H9 (cell line): ENCODE results near the gene ARHGAP30. TPM values are rescaled to one million over a fixed set of nuclear protein-coding genes. Genes with fewer than 3 reads are reported as not detected.

ENCODE experiments used
- DNase-seq: peaks from one replicate; pipeline ENCODE4 v3.0.0-alpha.2; 2017
- H2AFZ ChIP-seq: one replicate; pipeline ENCODE4 v1.6.1; 2013; ENCODE audit warnings: mild to moderate bottlenecking, low read length, control low read depth, moderate library complexity
- H2AK5ac ChIP-seq: 2 replicates; pipeline ENCODE4 v1.6.1; 2013; ENCODE audit warnings: low read length, control low read depth, mixed read lengths; ENCODE audit not compliant: insufficient read length
- H2BK120ac ChIP-seq: one replicate; pipeline ENCODE4 v1.6.1; 2013; ENCODE audit warnings: low read depth, mild to moderate bottlenecking, low read length, control low read depth, inconsistent platforms; ENCODE audit not compliant: poor library complexity, severe bottlenecking
- H2BK12ac ChIP-seq: 2 replicates; pipeline ENCODE4 v1.6.1; 2013; ENCODE audit warnings: low read length, control low read depth, mixed read lengths, low read depth; ENCODE audit not compliant: insufficient read length
- H2BK15ac ChIP-seq: 2 replicates; pipeline ENCODE4 v1.6.1; 2013; ENCODE audit warnings: low read depth, low read length, control low read depth
- H2BK20ac ChIP-seq: one replicate; pipeline ENCODE4 v1.6.1; 2013; ENCODE audit warnings: low read depth, mild to moderate bottlenecking, low read length, control low read depth, inconsistent platforms; ENCODE audit not compliant: poor library complexity, severe bottlenecking
- H2BK5ac ChIP-seq: 2 replicates; pipeline ENCODE4 v1.6.1; 2013; ENCODE audit warnings: low read length, control low read depth, mixed read lengths; ENCODE audit not compliant: insufficient read length
- H3K14ac ChIP-seq: 2 replicates; pipeline ENCODE4 v1.6.1; 2013; ENCODE audit warnings: low read length, control low read depth; ENCODE audit not compliant: insufficient read depth
- H3K18ac ChIP-seq: 2 replicates; pipeline ENCODE4 v1.6.1; 2013; ENCODE audit warnings: low read depth, mild to moderate bottlenecking, mixed read lengths, low read length, control low read depth; ENCODE audit not compliant: insufficient read length
- H3K23ac ChIP-seq: 2 replicates; pipeline ENCODE4 v1.6.1; 2013; ENCODE audit warnings: low read length, control low read depth, mixed read lengths, low read depth; ENCODE audit not compliant: insufficient read length
- H3K23me2 ChIP-seq: 2 replicates; pipeline ENCODE4 v1.6.1; 2013; ENCODE audit warnings: low read depth, mild to moderate bottlenecking, mixed read lengths, low read length, control low read depth; ENCODE audit not compliant: insufficient read length, poor library complexity, severe bottlenecking
- H3K27ac ChIP-seq: 2 replicates; pipeline ENCODE4 v1.5.1; 2013; ENCODE audit warnings: low read length, control low read depth, mixed read lengths, low read depth; ENCODE audit not compliant: insufficient read length
- H3K27me3 ChIP-seq: 2 replicates; pipeline ENCODE4 v1.6.1; 2013; ENCODE audit warnings: low read length, control low read depth, inconsistent platforms; ENCODE audit not compliant: insufficient read depth
- H3K4ac ChIP-seq: 2 replicates; pipeline ENCODE4 v1.6.1; 2013; ENCODE audit warnings: low read depth, mild to moderate bottlenecking, control low read depth, inconsistent platforms, low read length, moderate library complexity
- H3K4me1 ChIP-seq: 2 replicates; pipeline ENCODE4 v1.6.1; 2013; ENCODE audit warnings: low read length, control low read depth, inconsistent platforms; ENCODE audit not compliant: insufficient read depth
- H3K4me2 ChIP-seq: 2 replicates; pipeline ENCODE4 v1.6.1; 2013; ENCODE audit warnings: low read length, control low read depth, mixed read lengths; ENCODE audit not compliant: insufficient read length, insufficient read depth
- H3K56ac ChIP-seq: 2 replicates; pipeline ENCODE4 v1.6.1; 2013; ENCODE audit warnings: low read depth, mild to moderate bottlenecking, mixed read lengths, low read length, control low read depth; ENCODE audit not compliant: insufficient read length
- H3K79me1 ChIP-seq: 2 replicates; pipeline ENCODE4 v1.6.1; 2013; ENCODE audit warnings: low read depth, mild to moderate bottlenecking, moderate library complexity, low read length, control low read depth, inconsistent platforms; ENCODE audit not compliant: insufficient read depth, poor library complexity, severe bottlenecking
- H3K79me2 ChIP-seq: 2 replicates; pipeline ENCODE4 v1.6.1; 2013; ENCODE audit warnings: low read length, control low read depth, inconsistent platforms; ENCODE audit not compliant: insufficient read depth
- H3K9ac ChIP-seq: 2 replicates; pipeline ENCODE4 v1.6.1; 2013; ENCODE audit warnings: low read length, control low read depth, mixed read lengths; ENCODE audit not compliant: insufficient read length; ENCODE audit errors: extremely low read depth
- H3K9me3 ChIP-seq: one replicate; pipeline ENCODE4 v1.6.1; 2013; ENCODE audit warnings: low read depth, low read length, inconsistent platforms; ENCODE audit not compliant: control insufficient read depth
- H3T11ph ChIP-seq: one replicate; pipeline ENCODE4 v1.6.1; 2013; ENCODE audit warnings: mild to moderate bottlenecking, low read length, control low read depth, inconsistent platforms
- H4K20me1 ChIP-seq: one replicate; pipeline ENCODE4 v1.6.1; 2013; ENCODE audit not compliant: control insufficient read depth, insufficient read length, insufficient read depth
- H4K5ac ChIP-seq: 2 replicates; pipeline ENCODE4 v1.6.1; 2013; ENCODE audit warnings: low read depth, mild to moderate bottlenecking, mixed read lengths, low read length, control low read depth; ENCODE audit not compliant: insufficient read length
- H4K8ac ChIP-seq: replicated peaks from 2 replicates; pipeline ENCODE4 v1.6.1; 2013; ENCODE audit warnings: low read length, control low read depth, mixed read lengths, low read depth; ENCODE audit not compliant: insufficient read length
- H4K91ac ChIP-seq: 2 replicates; pipeline ENCODE4 v1.6.1; 2013; ENCODE audit warnings: low read depth, mild to moderate bottlenecking, moderate library complexity, mixed read lengths, low read length, control low read depth; ENCODE audit not compliant: insufficient read length
- H3K27ac Mint-ChIP-seq, 3 experiments: 2 replicates in 2 of 3; 3 replicates in 1 of 3; pipeline ENCODE4 v1.8.0; 2020 to 2021; ENCODE audit warnings: mixed read lengths in 3 of 3, mild to moderate bottlenecking in 1 of 3, moderate library complexity in 1 of 3
- H3K27me3 Mint-ChIP-seq: 2 replicates; pipeline ENCODE4 v1.8.0; 2021; ENCODE audit warnings: low read depth, mild to moderate bottlenecking, moderate library complexity, mixed read lengths
- H3K36me3 Mint-ChIP-seq, 3 experiments: 2 replicates in 2 of 3; 3 replicates in 1 of 3; pipeline ENCODE4 v1.8.0; 2020 to 2021; ENCODE audit warnings: low read depth in 3 of 3, mixed read lengths in 3 of 3; ENCODE audit not compliant: insufficient read depth in 1 of 3
- H3K4me1 Mint-ChIP-seq, 2 experiments: 2 replicates each; pipeline ENCODE4 v1.8.0; 2020; ENCODE audit warnings: mixed read lengths in 2 of 2
- H3K4me3 Mint-ChIP-seq, 2 experiments: 2 replicates in 1 of 2; 3 replicates in 1 of 2; pipeline ENCODE4 v1.8.0; 2020 to 2021; ENCODE audit warnings: mild to moderate bottlenecking in 2 of 2, mixed read lengths in 2 of 2, moderate library complexity in 1 of 2
- H3K9me3 Mint-ChIP-seq, 2 experiments: 2 replicates in 1 of 2; 3 replicates in 1 of 2; pipeline ENCODE4 v1.8.0; 2020; ENCODE audit warnings: mild to moderate bottlenecking in 2 of 2, mixed read lengths in 2 of 2, moderate library complexity in 1 of 2
- CTCF ChIP-seq: fragments of 200-600 bp; sonication (generic); conservative IDR thresholded peaks from 3 replicates; pipeline ENCODE4 v1.8.0; 2021; ENCODE audit warnings: antibody characterized with exemption, mild to moderate bottlenecking
- WGBS: extraction: QIAGEN DNeasy Blood & Tissue Kit; methylation state at CpG from one replicate; pipeline ENCODE4 v1.1.7; 2013; ENCODE audit warnings: missing lambda C conversion rate, low lambda C conversion rate, mixed read lengths; ENCODE audit not compliant: insufficient read length; ENCODE audit errors: extremely low coverage; 5-methylcytosine and 5-hydroxymethylcytosine counted together
- total RNA-seq: library from RNA; stranded (reverse); gene quantifications from 2 replicates; pipeline ENCODE4 v1.2.1, GENCODE V29; 2021

The ARHGAP30 gene
- total RNA-seq, 1 experiment from 2014 or later: 0.13 TPM

GRCh38 chr1:161001525-161001924 is 68.2 kb downstream of the ARHGAP30 start:
- H2AFZ ChIP-seq: no peak overlapping the region
- H3K23me2 ChIP-seq: no peaks in the 10 kb centered on the region
- H3K18ac ChIP-seq: no peak overlapping the region
- H2BK5ac ChIP-seq: no peak overlapping the region
- H3K4ac ChIP-seq: no peak overlapping the region
- WGBS: no CpG with 5 or more reads among the region's 5 CpGs
- no peak overlapping the region for H3K9ac ChIP-seq
- H3K56ac ChIP-seq: no peak overlapping the region
- no peak overlapping the region for H2BK20ac ChIP-seq
- no peak overlapping the region for H3K4me2 ChIP-seq
- Mint-ChIP-seq H3K36me3 (peaks cover 29 to 62% (median 59%) of the 10 kb centered on the region in 3 experiments; a peak in 6 of 7 replicates), H3K27me3 (no peaks in the 10 kb centered on the region), H3K9me3 (no peaks in the 10 kb centered on the region), H3K4me1 (peaks cover 8% of the 10 kb centered on the region in 2 experiments), H3K4me3 (no peak overlapping the region), H3K27ac (peak overlapping the region in 1 of 3 experiments; percentile 22; a peak in 2 of 7 replicates)
- no peak overlapping the region for H3K14ac ChIP-seq
- H4K20me1 ChIP-seq: peaks cover 3% of the 10 kb centered on the region
- no peak overlapping the region for H4K8ac ChIP-seq
- H4K5ac ChIP-seq: no peak overlapping the region
- no peak overlapping the region for H2BK15ac ChIP-seq
- H3K9me3 ChIP-seq: no peaks in the 10 kb centered on the region
- H4K91ac ChIP-seq: no peak overlapping the region
- H3K23ac ChIP-seq: no peak overlapping the region
- no peak overlapping the region for H2AK5ac ChIP-seq
- DNase-seq: no peak
- no peaks in the 10 kb centered on the region for H3K27me3 ChIP-seq
- H3T11ph ChIP-seq: no peak overlapping the region
- no peaks in the 10 kb centered on the region; the same call in 1 of the 2 replicates for H3K4me1 ChIP-seq
- TF ChIP-seq CTCF: no peak
- peaks cover 2% of the 10 kb centered on the region for H3K79me1 ChIP-seq
- no peak overlapping the region for H3K27ac ChIP-seq
- H2BK12ac ChIP-seq: no peak overlapping the region
- H2BK120ac ChIP-seq: no peak overlapping the region
- H3K79me2 ChIP-seq: peaks cover 9% of the 10 kb centered on the region; the same call in 1 of the 2 replicates
